DMS 273 treated with DMSO at 0.1 percent for 48 hours (cell line): ENCODE results near the gene SPRR2G.
"Not testable (repeated sequence)": the region's sequence is repeated elsewhere in the genome, so short reads cannot be mapped to it uniquely, and the experiment has no call there.

Experiments
- DNase-seq: peaks from one replicate; lab custom pipeline; 2025; lab: John Stamatoyannopoulos, UW

The SPRR2G gene

GRCh38 chr1:153113416-153113815 lies 37.3 kb downstream of the SPRR2G start, which contains the start of gene SPRR2F:
TSS of gene SPRR2F (minus strand) at chr1:153113516. CDS start at chr1:153112733, 783 bp downstream.
- no peak for DNase-seq

- not testable (repeated sequence) for DNase-seq
Measured at GRCh38 chr1:153112454-153112853, 38.2 kb downstream of the SPRR2G start.

- no peak for DNase-seq
Measured at GRCh38 chr1:153100245-153100644, 50.4 kb downstream of the SPRR2G start.
